Measurements from ENCODE around the gene CLIC4.
"Not testable (repeated sequence)": the region's sequence is repeated elsewhere in the genome, so short reads cannot be mapped to it uniquely, and the experiment has no call there.

CLIC4 gene

GRCh38 chr1:24744911-24745710, at the start of gene CLIC4:
Gene CLIC4, plus strand, starts transcription at chr1:24745447. Its CDS starts 107 bp downstream, at chr1:24745554.
- peak; percentile 99 for DNase-seq

GRCh38 chr1:24696041-24696755, 49.0 kb upstream of the CLIC4 start:
- DNase-seq: no peak

- no peak for DNase-seq
These were observed 48.4 kb upstream of the CLIC4 start for GRCh38 chr1:24696756-24697330.

- DNase-seq: not testable (repeated sequence)
These were observed 47.7 kb upstream of the CLIC4 start for GRCh38 chr1:24697453-24698001.

GRCh38 chr1:24698326-24698725, 46.9 kb upstream of the CLIC4 start:
- not testable (repeated sequence) for DNase-seq

- DNase-seq: no peak
These were observed 45.6 kb upstream of the CLIC4 start for GRCh38 chr1:24699628-24700027.

GRCh38 chr1:24702511-24703293, 42.5 kb upstream of the CLIC4 start:
- DNase-seq: no peak

GRCh38 chr1:24704411-24705259, 40.6 kb upstream of the CLIC4 start:
- DNase-seq: peak; percentile 64

GRCh38 chr1:24705260-24706073, 39.8 kb upstream of the CLIC4 start:
- peak; percentile 95 for DNase-seq

GRCh38 chr1:24706074-24706389, 39.2 kb upstream of the CLIC4 start:
- DNase-seq: not testable (repeated sequence)

- peak; percentile 35 for DNase-seq
These were observed 37.6 kb upstream of the CLIC4 start for GRCh38 chr1:24707687-24708086.

GRCh38 chr1:24708938-24709337, 36.3 kb upstream of the CLIC4 start:
- peak; percentile 100 for DNase-seq

GRCh38 chr1:24709791-24710441, 35.3 kb upstream of the CLIC4 start:
- peak; percentile 58 for DNase-seq

GRCh38 chr1:24711329-24711728, 33.9 kb upstream of the CLIC4 start:
- DNase-seq: no peak

GRCh38 chr1:24713176-24713575, 32.1 kb upstream of the CLIC4 start:
- DNase-seq: no peak

- DNase-seq: no peak
These were observed 31.5 kb upstream of the CLIC4 start for GRCh38 chr1:24713736-24714135.

- DNase-seq: no peak
These were observed 30.3 kb upstream of the CLIC4 start for GRCh38 chr1:24714859-24715520.

- no peak for DNase-seq
These were observed 29.6 kb upstream of the CLIC4 start for GRCh38 chr1:24715658-24716057.

GRCh38 chr1:24717887-24718650, 27.2 kb upstream of the CLIC4 start:
- no peak for DNase-seq
